ENCODE results near the gene RARG. TPM values are rescaled to one million over a fixed set of nuclear protein-coding genes. Genes with fewer than 3 reads are reported as not detected.

Gene RARG
- total RNA-seq, 1 donor from 2014 or later = 10.1 TPM

- peaks cover 22% of the 10 kb centered on the region for H3K4me1 Mint-ChIP-seq (ENCODE audit: low read depth, unreplicated experiment)
- peaks cover 19% of the 10 kb centered on the region for H3K36me3 Mint-ChIP-seq (ENCODE audit: low read depth, unreplicated experiment)
- Histone ChIP-seq H4K20me1 (ENCODE audit: insufficient read depth, low read length) (no peaks in the 10 kb centered on the region), H3K27me3 (ENCODE audit: insufficient read depth, low read length) (no peaks in the 10 kb centered on the region), H2AFZ (ENCODE audit: low read depth, low read length) (no peak overlapping the region), H3K4me3 (ENCODE audit: insufficient read depth, low read depth, low read length) (no peak overlapping the region), H3K9ac (ENCODE audit: low read length) (no peak overlapping the region), H3K4me2 (ENCODE audit: low read length) (no peak overlapping the region), H3K27ac (ENCODE audit: low read depth, low read length) (no peak overlapping the region), H3K9me3 (ENCODE audit: insufficient read depth, low read depth, low read length) (no peaks in the 10 kb centered on the region), H3K36me3 (ENCODE audit: insufficient read depth, low read length) (peaks cover 5% of the 10 kb centered on the region), H3K79me2 (ENCODE audit: insufficient read depth, low read length) (no peaks in the 10 kb centered on the region), H3K4me1 (ENCODE audit: insufficient read depth, low read length) (peaks cover 19% of the 10 kb centered on the region)
- H3K27me3 Mint-ChIP-seq (ENCODE audit: low read depth, unreplicated experiment) = no peaks in the 10 kb centered on the region
- FAIRE-seq = no peak
- H3K27ac Mint-ChIP-seq (ENCODE audit: unreplicated experiment) = peak overlapping the region; percentile 12
- no peak for DNase-seq (ENCODE audit: low read depth)
- peak overlapping the region; percentile 54 for H3K4me3 Mint-ChIP-seq (ENCODE audit: unreplicated experiment)
- TF ChIP-seq CTCF (IDR thresholded peaks at IDR 0.05; ENCODE audit: insufficient read depth, low read depth, low read length) (no peak), EZH2 (IDR thresholded peaks at IDR 0.05; ENCODE audit: insufficient read depth, low read length) (no peak)
- H3K9me3 Mint-ChIP-seq (ENCODE audit: unreplicated experiment) = no peaks in the 10 kb centered on the region
Measured at GRCh38 chr12:53170876-53171724, 60.9 kb downstream of the RARG start.

DNA sequence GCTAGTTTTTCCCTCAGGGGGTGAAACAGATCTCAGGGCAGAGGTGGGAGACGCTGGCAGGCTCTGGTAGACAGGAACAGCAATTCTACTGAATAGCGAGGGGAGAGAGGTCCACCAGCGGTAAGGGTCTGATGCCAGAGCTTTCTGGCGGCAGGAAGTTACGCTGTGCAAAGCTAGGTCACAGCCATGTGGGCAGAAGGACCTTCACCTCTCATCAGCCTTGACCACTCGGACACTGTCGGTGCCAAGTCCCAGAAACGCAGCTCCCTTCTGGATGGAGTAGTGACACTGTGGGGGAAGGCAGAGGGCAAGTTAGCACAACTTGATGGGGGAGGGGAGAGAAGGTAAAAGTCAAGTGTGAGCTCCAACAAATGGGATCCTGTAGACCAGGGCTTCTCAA, 61.8 kb downstream of the RARG start:
- Mint-ChIP-seq H3K4me1 (ENCODE audit: low read depth, unreplicated experiment) (peaks cover 19% of the 10 kb centered on the region), H3K27me3 (ENCODE audit: low read depth, unreplicated experiment) (no peaks in the 10 kb centered on the region), H3K36me3 (ENCODE audit: low read depth, unreplicated experiment) (peaks cover 19% of the 10 kb centered on the region), H3K27ac (ENCODE audit: unreplicated experiment) (no peak overlapping the region), H3K9me3 (ENCODE audit: unreplicated experiment) (no peaks in the 10 kb centered on the region), H3K4me3 (ENCODE audit: unreplicated experiment) (no peak overlapping the region)
- FAIRE-seq (no peak), DNase-seq (ENCODE audit: low read depth) (no peak)
- Histone ChIP-seq H3K9me3 (ENCODE audit: insufficient read depth, low read depth, low read length) (no peaks in the 10 kb centered on the region), H3K4me1 (ENCODE audit: insufficient read depth, low read length) (peaks cover 19% of the 10 kb centered on the region), H3K79me2 (ENCODE audit: insufficient read depth, low read length) (no peaks in the 10 kb centered on the region), H3K27me3 (ENCODE audit: insufficient read depth, low read length) (no peaks in the 10 kb centered on the region), H3K4me3 (ENCODE audit: insufficient read depth, low read depth, low read length) (no peak overlapping the region), H2AFZ (ENCODE audit: low read depth, low read length) (no peak overlapping the region), H3K9ac (ENCODE audit: low read length) (no peak overlapping the region), H3K27ac (ENCODE audit: low read depth, low read length) (no peak overlapping the region), H4K20me1 (ENCODE audit: insufficient read depth, low read length) (no peaks in the 10 kb centered on the region), H3K36me3 (ENCODE audit: insufficient read depth, low read length) (peaks cover 5% of the 10 kb centered on the region), H3K4me2 (ENCODE audit: low read length) (no peak overlapping the region)
- TF ChIP-seq EZH2 (IDR thresholded peaks at IDR 0.05; ENCODE audit: insufficient read depth, low read length) = no peak
- no peak for TF ChIP-seq CTCF (IDR thresholded peaks at IDR 0.05; ENCODE audit: insufficient read depth, low read depth, low read length)

DNA sequence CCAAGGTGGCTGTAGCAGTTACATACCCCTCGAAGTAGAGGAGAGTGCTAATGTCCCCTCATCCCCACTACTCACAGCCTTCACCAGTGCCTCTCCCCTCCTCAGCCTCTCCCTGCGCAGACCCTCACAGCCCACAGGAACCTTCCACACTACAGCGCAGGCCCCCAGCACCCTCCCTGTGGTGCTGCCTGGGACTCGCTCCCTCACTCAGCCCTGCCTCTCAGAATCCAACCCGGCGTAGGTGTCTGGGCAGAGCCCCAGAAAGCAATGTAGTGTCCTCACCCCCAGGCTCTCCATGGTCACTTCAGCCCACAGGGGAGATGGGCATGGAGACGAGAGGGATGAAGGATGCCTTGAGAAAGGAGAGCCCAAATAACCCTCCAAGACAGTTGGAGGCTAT, 62.4 kb downstream of the RARG start:
- no peak for FAIRE-seq
- no peaks in the 10 kb centered on the region for H4K20me1 ChIP-seq (ENCODE audit: insufficient read depth, low read length)

More for the DNA sequence above, 62.4 kb downstream of the RARG start:
- Mint-ChIP-seq H3K4me1 (ENCODE audit: low read depth, unreplicated experiment) (peaks cover 16% of the 10 kb centered on the region), H3K4me3 (ENCODE audit: unreplicated experiment) (no peak overlapping the region), H3K27me3 (ENCODE audit: low read depth, unreplicated experiment) (no peaks in the 10 kb centered on the region), H3K36me3 (ENCODE audit: low read depth, unreplicated experiment) (peaks cover 19% of the 10 kb centered on the region), H3K9me3 (ENCODE audit: unreplicated experiment) (no peaks in the 10 kb centered on the region), H3K27ac (ENCODE audit: unreplicated experiment) (no peak overlapping the region)
- H2AFZ ChIP-seq (ENCODE audit: low read depth, low read length) = no peak overlapping the region
- no peak overlapping the region for H3K9ac ChIP-seq (ENCODE audit: low read length)
- H3K4me2 ChIP-seq (ENCODE audit: low read length) = no peak overlapping the region
- H3K4me1 ChIP-seq (ENCODE audit: insufficient read depth, low read length) = peaks cover 14% of the 10 kb centered on the region
- H3K9me3 ChIP-seq (ENCODE audit: insufficient read depth, low read depth, low read length) = no peaks in the 10 kb centered on the region
- H3K27ac ChIP-seq (ENCODE audit: low read depth, low read length) = no peak overlapping the region
- no peaks in the 10 kb centered on the region for H3K27me3 ChIP-seq (ENCODE audit: insufficient read depth, low read length)
- TF ChIP-seq EZH2 (IDR thresholded peaks at IDR 0.05; ENCODE audit: insufficient read depth, low read length) = no peak
- TF ChIP-seq CTCF (IDR thresholded peaks at IDR 0.05; ENCODE audit: insufficient read depth, low read depth, low read length) = no peak
- H3K4me3 ChIP-seq (ENCODE audit: insufficient read depth, low read depth, low read length) = no peak overlapping the region
- H3K79me2 ChIP-seq (ENCODE audit: insufficient read depth, low read length) = no peaks in the 10 kb centered on the region
- H3K36me3 ChIP-seq (ENCODE audit: insufficient read depth, low read length) = peaks cover 5% of the 10 kb centered on the region
- DNase-seq (ENCODE audit: low read depth) = no peak

All from astrocyte (in vitro differentiated cells and primary cell).